GM23338 (cell line): Measurements from ENCODE around the gene FOXA2.

Experiments used
- CREB1 ChIP-seq: fragments of 250-450 bp; sonication (Bioruptor Pico); IDR thresholded peaks from 2 replicates; pipeline ENCODE4 v1.5.0; 2020; ENCODE audit warnings: low read depth, mild to moderate bottlenecking, moderate library complexity
- CTCF ChIP-seq, 2 experiments: fragments of 200-600 bp in 1 of 2; sonication (generic) in 1 of 2; conservative IDR thresholded peaks; 2 replicates each; pipeline versions ENCODE4 v1.5.1 to v1.6.1; 2016 to 2017; ENCODE audit warnings: antibody characterized with exemption in 2 of 2, low read depth in 2 of 2, mild to moderate bottlenecking in 2 of 2, moderate library complexity in 1 of 2
- EZH2 ChIP-seq: fragments of 200-600 bp; sonication (generic); IDR thresholded peaks from one replicate; pipeline ENCODE4 v1.8.0; 2017; ENCODE audit warnings: antibody characterized with exemption, mild to moderate bottlenecking, low read depth; ENCODE audit not compliant: unreplicated experiment
- EZH2phosphoT487 ChIP-seq: fragments of 200-600 bp; sonication (generic); IDR thresholded peaks from one replicate; pipeline ENCODE4 v1.8.1; 2018; ENCODE audit warnings: antibody characterized with exemption; ENCODE audit not compliant: unreplicated experiment
- JUNB ChIP-seq: IDR thresholded peaks from one replicate; pipeline ENCODE4 v1.6.1; 2016; ENCODE audit warnings: antibody characterized with exemption; ENCODE audit not compliant: unreplicated experiment
- NANOG ChIP-seq: IDR thresholded peaks from 2 replicates; pipeline ENCODE4 v1.6.1; 2016; ENCODE audit warnings: antibody characterized with exemption, borderline replicate concordance
- POLR2AphosphoS5 ChIP-seq: IDR thresholded peaks from 2 replicates; pipeline ENCODE4 v1.6.1; 2016; ENCODE audit warnings: antibody characterized with exemption, low read depth
- REST ChIP-seq: IDR thresholded peaks from one replicate; pipeline ENCODE4 v1.6.1; 2018; ENCODE audit warnings: antibody characterized with exemption; ENCODE audit not compliant: unreplicated experiment
- STAT1 ChIP-seq: IDR thresholded peaks from one replicate; pipeline ENCODE4 v1.6.1; 2016; ENCODE audit warnings: antibody characterized with exemption; ENCODE audit not compliant: unreplicated experiment
- ZNF462 ChIP-seq: fragments of 250-450 bp; sonication (Bioruptor Pico); IDR thresholded peaks from 2 replicates; pipeline ENCODE4 v1.5.0; 2020; ENCODE audit warnings: mild to moderate bottlenecking, moderate library complexity

GRCh38 chr20:22554391-22554790, 30.0 kb downstream of the FOXA2 start:
- TF ChIP-seq CTCF (conservative IDR thresholded peaks at IDR 0.05; ENCODE audit: low read depth in 2 of 2) (no peak), NANOG (no peak), JUNB (no peak), EZH2 (no peak), POLR2AphosphoS5 (no peak), REST (no peak), CREB1 (CRISPR knock-in tag) (no peak), EZH2phosphoT487 (no peak), ZNF462 (CRISPR knock-in tag) (no peak), STAT1 (no peak)
